Gastroesophageal sphincter (tissue), 3 donors: ENCODE results near the gene TBL3.

Experiments
- CTCF ChIP-seq, 4 experiments: fragments of 200-600 bp in 2 of 4; fragments of 450-650 bp in 2 of 4; sonication (generic) in 1 of 4; IDR thresholded peaks; one replicate each; pipeline ENCODE4 v1.5.1; 2017 to 2019; ENCODE audit warnings: antibody characterized with exemption in 4 of 4, mild to moderate bottlenecking in 2 of 4, moderate library complexity in 2 of 4
- POLR2A ChIP-seq, 2 donors: fragments of 450-650 bp; IDR thresholded peaks; one replicate each; pipeline ENCODE4 v1.6.1; 2017; ENCODE audit warnings: antibody characterized with exemption in 2 of 2, mild to moderate bottlenecking in 2 of 2, moderate library complexity in 1 of 2

GRCh38 chr16:1966460-1966859 lies 5.4 kb upstream of the TBL3 start, which contains the start of gene RNF151:
- TF ChIP-seq CTCF (IDR thresholded peaks at IDR 0.05) (no peak), POLR2A (IDR thresholded peaks at IDR 0.05) (no peak)
